GM18909 (cell line): ENCODE data around the gene MAN1C1.
"Not testable (repeated sequence)": the region's sequence is repeated elsewhere in the genome, so short reads cannot be mapped to it uniquely, and the experiment has no call there.

ENCODE experiments used
- ATAC-seq: cut with Tn5 transposase; IDR thresholded peaks from one replicate; pipeline ENCODE4 v1.9.1; 2021; ENCODE audit warnings: mild to moderate bottlenecking; ENCODE audit not compliant: unreplicated experiment, poor library complexity

MAN1C1 gene

GRCh38 chr1:25631750-25632485 is 15.3 kb downstream of the MAN1C1 start:
- no peak for ATAC-seq

GRCh38 chr1:25634066-25634465 is 17.5 kb downstream of the MAN1C1 start:
- ATAC-seq: no peak

GRCh38 chr1:25634896-25635295 is 18.3 kb downstream of the MAN1C1 start:
- no peak for ATAC-seq

- ATAC-seq: not testable (repeated sequence)
Measured at GRCh38 chr1:25636141-25636540, 19.6 kb downstream of the MAN1C1 start.

- no peak for ATAC-seq
Measured at GRCh38 chr1:25640646-25641328, 24.2 kb downstream of the MAN1C1 start.

- ATAC-seq: no peak
Measured at GRCh38 chr1:25641329-25641725, 24.7 kb downstream of the MAN1C1 start.

GRCh38 chr1:25641931-25642573 is 25.5 kb downstream of the MAN1C1 start:
- ATAC-seq: no peak

- ATAC-seq: peak; percentile 61
Measured at GRCh38 chr1:25642574-25643108, 26.1 kb downstream of the MAN1C1 start.

GRCh38 chr1:25643929-25644328 is 27.3 kb downstream of the MAN1C1 start:
- no peak for ATAC-seq

GRCh38 chr1:25644962-25645361 is 28.4 kb downstream of the MAN1C1 start:
- ATAC-seq: no peak

- ATAC-seq: no peak
Measured at GRCh38 chr1:25645637-25646400, 29.2 kb downstream of the MAN1C1 start.

GRCh38 chr1:25647106-25647505 is 30.5 kb downstream of the MAN1C1 start:
- ATAC-seq: no peak

- no peak for ATAC-seq
Measured at GRCh38 chr1:25647863-25648262, 31.3 kb downstream of the MAN1C1 start.

- ATAC-seq: no peak
Measured at GRCh38 chr1:25648681-25649440, 32.3 kb downstream of the MAN1C1 start.

- no peak for ATAC-seq
Measured at GRCh38 chr1:25649505-25650288, 33.1 kb downstream of the MAN1C1 start.

GRCh38 chr1:25650289-25650576 is 33.6 kb downstream of the MAN1C1 start:
- no peak for ATAC-seq

- ATAC-seq: no peak
Measured at GRCh38 chr1:25651036-25651640, 34.5 kb downstream of the MAN1C1 start.

- no peak for ATAC-seq
Measured at GRCh38 chr1:25651824-25652741, 35.5 kb downstream of the MAN1C1 start.
